HFFc6 (cell line): ENCODE measurements around the gene TPPP. TPM values are rescaled to one million over a fixed set of nuclear protein-coding genes. Genes with fewer than 3 reads are reported as not detected.
"Not testable (repeated sequence)": the region's sequence is repeated elsewhere in the genome, so short reads cannot be mapped to it uniquely, and the experiment has no call there.

Experiments
- DNase-seq: peaks from one replicate; pipeline ENCODE4 v3.0.0-alpha.2; 2018
- H3K27ac Mint-ChIP-seq: 2 replicates; pipeline ENCODE4 v1.8.0; 2020; ENCODE audit warnings: mild to moderate bottlenecking, mixed read lengths
- H3K27me3 Mint-ChIP-seq: 2 replicates; pipeline ENCODE4 v1.8.0; 2021; ENCODE audit warnings: mild to moderate bottlenecking, moderate library complexity, mixed read lengths; ENCODE audit not compliant: insufficient read depth
- H3K36me3 Mint-ChIP-seq: 2 replicates; pipeline ENCODE4 v1.8.0; 2021; ENCODE audit warnings: low read depth, mixed read lengths
- H3K4me1 Mint-ChIP-seq: 2 replicates; pipeline ENCODE4 v1.8.0; 2020; ENCODE audit warnings: low read depth, mixed read lengths
- H3K4me3 Mint-ChIP-seq: 2 replicates; pipeline ENCODE4 v1.8.0; 2020; ENCODE audit warnings: mild to moderate bottlenecking, moderate library complexity, mixed read lengths
- H3K9me3 Mint-ChIP-seq: 2 replicates; pipeline ENCODE4 v1.8.0; 2020; ENCODE audit warnings: mild to moderate bottlenecking, mixed read lengths
- CTCF ChIP-seq: fragments of 200-600 bp; sonication (generic); IDR thresholded peaks from 2 replicates; pipeline ENCODE4 v1.5.0; 2021; ENCODE audit warnings: antibody characterized with exemption, mild to moderate bottlenecking
- total RNA-seq, 6 experiments: library from RNA; stranded (reverse); fragmentation: NEBNext Ultra II Directional; extraction: Animal tissue kit (Norgen Biotek cat#: 25700); gene quantifications; 2 replicates in 1 of 6; 3 replicates in 5 of 6; pipeline ENCODE4 v1.2.3, GENCODE V29; 2021

TPPP gene
- total RNA-seq, 6 experiments from 2014 or later = 0.19 to 0.43 (median 0.30) TPM

DNA sequence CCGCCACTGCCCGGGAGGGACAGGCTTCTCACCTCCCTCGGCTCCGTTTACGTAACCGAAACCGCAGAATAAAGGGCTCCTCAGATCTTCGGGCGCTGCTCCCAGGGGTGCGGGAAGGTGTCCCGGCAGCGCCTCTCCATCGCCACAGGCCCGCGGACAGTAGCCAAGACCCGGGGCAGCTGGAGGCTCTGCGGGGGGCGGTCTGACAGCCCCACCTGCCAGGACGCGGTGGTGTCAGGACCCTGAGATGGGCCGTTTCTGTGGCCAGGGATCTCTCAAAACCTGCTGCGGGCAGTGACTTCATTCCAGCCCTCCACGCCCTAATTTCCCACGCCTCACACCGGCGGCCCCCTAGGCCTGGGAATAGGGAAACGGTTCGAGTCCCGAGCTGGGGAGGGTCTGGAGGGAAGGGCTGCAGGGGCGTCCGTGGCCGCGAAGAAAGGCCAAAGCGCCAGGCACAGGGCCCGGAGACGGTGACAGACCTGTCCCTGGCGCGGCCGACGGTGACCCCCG is 567 bp downstream of the TPPP start:
- not testable (repeated sequence) for H3K36me3 Mint-ChIP-seq

DNA sequence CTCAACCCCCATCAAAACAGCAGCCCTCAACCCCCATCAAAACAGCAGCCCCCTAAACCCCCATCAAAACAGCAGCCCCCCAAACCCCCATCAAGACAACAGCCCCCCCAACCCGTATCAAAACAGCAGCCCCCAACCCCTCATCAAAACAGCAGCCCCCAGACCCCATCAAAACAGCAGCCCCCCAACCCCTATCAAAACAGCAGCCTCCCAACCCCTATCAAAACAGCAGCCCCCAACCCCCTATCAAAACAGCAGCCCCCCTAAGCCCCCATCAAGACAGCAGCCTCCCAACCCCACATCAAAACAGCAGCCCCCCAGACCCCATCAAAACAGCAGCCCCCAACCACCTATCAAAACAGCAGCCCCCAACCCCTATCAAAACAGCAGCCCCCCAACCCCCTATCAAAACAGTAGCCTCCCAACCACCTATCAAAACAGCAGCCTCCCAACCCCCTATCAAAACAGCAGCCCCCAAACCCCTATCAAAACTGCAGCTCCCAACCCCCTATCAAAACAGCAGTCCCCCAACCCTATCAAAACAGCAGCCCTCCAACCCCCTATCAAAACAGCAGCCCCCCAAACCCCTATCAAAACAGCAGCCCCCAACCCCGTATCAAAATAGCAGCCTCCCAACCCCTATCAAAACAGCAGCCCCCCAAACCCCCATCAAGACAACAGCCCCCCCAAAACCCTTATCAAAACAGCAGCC is 1.2 kb downstream of the TPPP start:
- H3K27me3 Mint-ChIP-seq = peaks cover 4% of the 10 kb centered on the region; the same call in 1 of the 2 replicates
- H3K4me3 Mint-ChIP-seq = peak overlapping the region; percentile 53; the same call in 1 of the 2 replicates
- no peak for DNase-seq
- no peaks in the 10 kb centered on the region for H3K4me1 Mint-ChIP-seq
- TF ChIP-seq CTCF = no peak
- no peaks in the 10 kb centered on the region for H3K36me3 Mint-ChIP-seq
- no peak overlapping the region for H3K27ac Mint-ChIP-seq
- no peaks in the 10 kb centered on the region for H3K9me3 Mint-ChIP-seq

More for the DNA sequence above, 567 bp downstream of the TPPP start:
- H3K4me1 Mint-ChIP-seq, H3K27me3 Mint-ChIP-seq, H3K9me3 Mint-ChIP-seq, H3K27ac Mint-ChIP-seq, DNase-seq: not testable (repeated sequence)
- peak overlapping the region; percentile 53; the same call in 1 of the 2 replicates for H3K4me3 Mint-ChIP-seq

- H3K27me3 Mint-ChIP-seq, H3K27ac Mint-ChIP-seq, H3K4me1 Mint-ChIP-seq, H3K36me3 Mint-ChIP-seq, H3K4me3 Mint-ChIP-seq, H3K9me3 Mint-ChIP-seq: not testable (repeated sequence)
- DNase-seq = peak; percentile 25
Observed at GRCh38 chr5:691049-691448, 2.1 kb downstream of the TPPP start.

DNA sequence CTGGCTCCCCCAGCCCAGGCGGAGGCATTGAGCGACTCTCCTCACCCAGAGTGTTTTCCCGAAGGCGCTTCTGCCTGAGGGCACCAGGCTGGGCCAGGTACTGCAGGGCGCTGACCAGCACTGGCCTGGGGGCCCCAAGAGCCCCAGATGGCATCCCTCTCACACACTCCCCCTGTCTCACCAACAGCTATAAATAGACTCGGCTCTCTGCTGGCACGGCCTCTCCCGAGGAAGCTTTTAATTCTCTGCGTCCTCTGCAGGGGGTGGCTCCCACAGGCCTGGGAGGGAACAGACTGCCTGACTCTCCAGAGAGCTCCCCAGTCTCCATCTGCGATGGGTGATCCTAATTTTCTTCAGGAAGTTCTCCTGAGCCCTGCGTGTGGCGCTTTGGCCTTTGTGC is 2.9 kb downstream of the TPPP start:
- H3K4me1 Mint-ChIP-seq, H3K9me3 Mint-ChIP-seq, H3K27me3 Mint-ChIP-seq, H3K4me3 Mint-ChIP-seq, H3K27ac Mint-ChIP-seq, DNase-seq, H3K36me3 Mint-ChIP-seq: not testable (repeated sequence)

GRCh38 chr5:688348-689010 is 4.7 kb downstream of the TPPP start:
- not testable (repeated sequence) for H3K4me3 Mint-ChIP-seq, H3K27ac Mint-ChIP-seq, H3K36me3 Mint-ChIP-seq, H3K4me1 Mint-ChIP-seq, DNase-seq, H3K9me3 Mint-ChIP-seq
- H3K27me3 Mint-ChIP-seq = peaks cover 15% of the 10 kb centered on the region

- DNase-seq, H3K36me3 Mint-ChIP-seq, H3K4me1 Mint-ChIP-seq, H3K27ac Mint-ChIP-seq, H3K9me3 Mint-ChIP-seq, H3K4me3 Mint-ChIP-seq: not testable (repeated sequence)
- H3K27me3 Mint-ChIP-seq = peaks cover 16% of the 10 kb centered on the region
Observed at GRCh38 chr5:686936-687335, 6.2 kb downstream of the TPPP start.

DNA sequence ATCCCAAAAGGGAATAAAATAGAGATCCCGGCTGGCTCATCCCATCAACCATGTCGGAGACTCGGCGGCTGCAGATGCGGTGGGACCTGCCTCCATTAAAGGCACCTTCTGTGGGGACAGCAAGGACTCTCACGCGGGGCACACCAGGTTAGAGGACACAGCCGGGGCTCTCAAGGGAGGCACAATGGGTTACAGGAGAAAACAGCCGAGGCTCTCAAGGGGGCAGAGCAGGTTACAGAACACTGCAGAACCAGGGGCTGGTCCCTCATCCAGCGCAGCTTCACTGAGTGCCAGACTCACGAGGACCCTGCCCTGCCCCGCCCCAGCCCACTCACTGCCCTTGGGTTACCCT is 7.0 kb downstream of the TPPP start:
- peaks cover 16% of the 10 kb centered on the region for H3K27me3 Mint-ChIP-seq
- H3K4me1 Mint-ChIP-seq, H3K27ac Mint-ChIP-seq, DNase-seq, H3K36me3 Mint-ChIP-seq, H3K4me3 Mint-ChIP-seq, H3K9me3 Mint-ChIP-seq: not testable (repeated sequence)

- no peak for TF ChIP-seq CTCF
- peaks cover 16% of the 10 kb centered on the region for H3K27me3 Mint-ChIP-seq
Observed at GRCh38 chr5:685262-686171, 7.6 kb downstream of the TPPP start.

More at GRCh38 chr5:685262-686171, 7.6 kb downstream of the TPPP start:
- Mint-ChIP-seq H3K27ac (no peak overlapping the region), H3K4me3 (no peak overlapping the region), H3K4me1 (no peaks in the 10 kb centered on the region), H3K9me3 (no peaks in the 10 kb centered on the region), H3K36me3 (no peaks in the 10 kb centered on the region)
- DNase-seq = no peak
